ENCODE results near the gene ZNF654. TPM values are rescaled to one million over a fixed set of nuclear protein-coding genes. Genes with fewer than 3 reads are reported as not detected.
A peak's percentile ranks its signal among the peaks of the same experiment; 100 is the strongest.

The ZNF654 gene
- total and polyA plus RNA-seq, 2 donors (not counting 1 experiment from before 2014, with no cell fraction given): 4.0 to 19.5 TPM

GRCh38 chr3:88028876-88029275, 30.2 kb upstream of the ZNF654 start:
- TF ChIP-seq EZH2 (IDR thresholded peaks at IDR 0.05; ENCODE audit: borderline replicate concordance, insufficient read depth, low read depth, low read length, poor library complexity, severe bottlenecking) (no peak), CTCF (IDR thresholded peaks at IDR 0.05) (no peak)
- Histone ChIP-seq H3K4me3 (ENCODE audit: control extremely low read depth in 1 of 5, extremely low read depth in 1 of 5, insufficient read depth in 1 of 5, low read depth in 2 of 5, low read length in 4 of 5) (no peak overlapping the region), H3K9ac (ENCODE audit: low read length) (no peak overlapping the region), H3K9me3 (ENCODE audit: control extremely low read depth in 1 of 3, control insufficient read depth in 2 of 3, insufficient read depth in 1 of 3, low read length in 2 of 3) (peaks cover 0 to 3% (median 0%) of the 10 kb centered on the region in 3 donors), H4K20me1 (ENCODE audit: control insufficient read depth, insufficient read depth, low read length, poor library complexity, severe bottlenecking) (no peaks in the 10 kb centered on the region), H3K27me3 (replicated peaks in 1 of 4; ENCODE audit: control extremely low read depth in 1 of 4, control insufficient read depth in 3 of 4, insufficient read depth in 4 of 4, low read length in 3 of 4) (no peaks in the 10 kb centered on the region), H3K27ac (ENCODE audit: low read length in 2 of 2) (no peak overlapping the region), H3K79me2 (ENCODE audit: control insufficient read depth, insufficient read depth, low read length) (no peaks in the 10 kb centered on the region), H3K36me3 (replicated peaks in 1 of 2; ENCODE audit: control extremely low read depth in 1 of 2, control insufficient read depth in 1 of 2, extremely low read depth in 1 of 2, insufficient read depth in 2 of 2, low read length in 1 of 2) (no peaks in the 10 kb centered on the region), H3K4me2 (replicated peaks; ENCODE audit: low read depth, low read length, poor library complexity, severe bottlenecking) (no peak overlapping the region), H2AFZ (ENCODE audit: insufficient read depth, low read depth, low read length, poor library complexity, severe bottlenecking) (peak overlapping the region; percentile 46), H3K4me1 (ENCODE audit: control insufficient read depth in 2 of 2, insufficient read depth in 2 of 2, low read length in 2 of 2) (peaks cover 15 to 23% of the 10 kb centered on the region in 2 donors)
- Mint-ChIP-seq H3K27me3 (no peaks in the 10 kb centered on the region), H3K4me1 (peaks cover 29% of the 10 kb centered on the region), H3K4me3 (no peak overlapping the region), H3K9me3 (ENCODE audit: insufficient read depth) (no peaks in the 10 kb centered on the region), H3K27ac (no peak overlapping the region)
- DNase-seq: no peak
- intact Hi-C loops (cut with micrococcal nuclease): no loop called here
- ChIA-PET POLR2A (interaction anchor here (1.0 kb wide), 1 partner anchor 29 kb away, joined by 4 read pairs; no protein-coding TSS in a partner anchor), CTCF (interaction anchor here (2.5 kb wide), 1 partner anchor 24 kb away, joined by 6 read pairs; no protein-coding TSS in a partner anchor)
- WGBS (ENCODE audit: insufficient coverage): 100% methylated on average over 1 of the region's 2 CpGs
- ATAC-seq (ENCODE audit: low read depth): no peak

- H3K9ac ChIP-seq (ENCODE audit: low read length): peak overlapping the region; percentile 40
- H3K27me3 Mint-ChIP-seq: no peaks in the 10 kb centered on the region
- peak overlapping the region; percentile 30 for H3K4me3 Mint-ChIP-seq
- peaks cover 15 to 25% of the 10 kb centered on the region in 2 donors for H3K4me1 ChIP-seq (ENCODE audit: control insufficient read depth in 2 of 2, insufficient read depth in 2 of 2, low read length in 2 of 2)
- peaks cover 36% of the 10 kb centered on the region for H3K4me1 Mint-ChIP-seq
- no peaks in the 10 kb centered on the region for H4K20me1 ChIP-seq (ENCODE audit: control insufficient read depth, insufficient read depth, low read length, poor library complexity, severe bottlenecking)
- H2AFZ ChIP-seq (ENCODE audit: insufficient read depth, low read depth, low read length, poor library complexity, severe bottlenecking): peak overlapping the region; percentile 46
- no peak overlapping the region for H3K27ac ChIP-seq (ENCODE audit: low read length in 2 of 2)
- H3K9me3 ChIP-seq (ENCODE audit: control extremely low read depth in 1 of 3, control insufficient read depth in 2 of 3, insufficient read depth in 1 of 3, low read length in 2 of 3): peaks cover 0 to 3% (median 0%) of the 10 kb centered on the region in 3 donors
- no peaks in the 10 kb centered on the region for H3K79me2 ChIP-seq (ENCODE audit: control insufficient read depth, insufficient read depth, low read length)
- TF ChIP-seq CTCF (IDR thresholded peaks at IDR 0.05): no peak
- TF ChIP-seq EZH2 (IDR thresholded peaks at IDR 0.05; ENCODE audit: borderline replicate concordance, insufficient read depth, low read depth, low read length, poor library complexity, severe bottlenecking): no peak
- H3K4me3 ChIP-seq (ENCODE audit: control extremely low read depth in 1 of 5, extremely low read depth in 1 of 5, insufficient read depth in 1 of 5, low read depth in 2 of 5, low read length in 4 of 5): peak overlapping the region in 3 of 5 experiments; percentile 1 to 27 (median 25)
- DNase-seq (no peak), ATAC-seq (ENCODE audit: low read depth) (no peak)
- H3K27me3 ChIP-seq (replicated peaks in 1 of 4; ENCODE audit: control extremely low read depth in 1 of 4, control insufficient read depth in 3 of 4, insufficient read depth in 4 of 4, low read length in 3 of 4): no peaks in the 10 kb centered on the region
- intact Hi-C loops (cut with micrococcal nuclease): no loop called here
- POLR2A ChIA-PET: no interaction called here
- H3K4me2 ChIP-seq (replicated peaks; ENCODE audit: low read depth, low read length, poor library complexity, severe bottlenecking): peak overlapping the region; percentile 58
- H3K36me3 ChIP-seq (replicated peaks in 1 of 2; ENCODE audit: control extremely low read depth in 1 of 2, control insufficient read depth in 1 of 2, extremely low read depth in 1 of 2, insufficient read depth in 2 of 2, low read length in 1 of 2): no peaks in the 10 kb centered on the region
- CTCF ChIA-PET: interaction anchor here (2.5 kb wide), 1 partner anchor 25 kb away, joined by 6 read pairs; no protein-coding TSS in a partner anchor
- H3K9me3 Mint-ChIP-seq (ENCODE audit: insufficient read depth): no peaks in the 10 kb centered on the region
- H3K27ac Mint-ChIP-seq: no peak overlapping the region
- no CpG with 5 or more reads among the region's 3 CpGs for WGBS (ENCODE audit: insufficient coverage)
These were observed 28.8 kb upstream of the ZNF654 start for GRCh38 chr3:88030210-88030609.
